ENCODE data around the gene C2orf81.

Gene C2orf81

DNA sequence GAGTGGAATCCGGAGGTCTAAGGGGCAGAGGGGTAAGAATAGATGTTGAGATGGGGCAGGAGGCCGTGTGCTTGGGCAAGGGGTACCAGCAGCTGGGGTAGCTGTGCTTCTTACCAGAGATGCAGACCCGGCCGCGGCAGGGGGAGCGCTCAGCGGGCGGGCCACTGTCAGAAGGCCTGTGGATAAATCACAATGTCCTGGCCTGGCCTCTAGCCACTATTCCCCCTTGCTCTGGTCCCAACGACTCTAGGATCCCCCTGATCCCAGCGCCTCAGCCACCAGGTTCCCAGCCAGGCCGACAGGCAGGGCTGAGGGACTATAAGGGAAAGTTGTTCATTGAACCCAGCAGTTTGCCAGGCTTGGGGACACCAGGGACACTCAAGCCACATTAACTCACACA lies 9.1 kb upstream of the C2orf81 start:
- Histone ChIP-seq H3K4me3 (ENCODE audit: low read depth in 1 of 2, low read length in 1 of 2) (no peak overlapping the region), H3K9me3 (no peaks in the 10 kb centered on the region), H3K36me3 (no peaks in the 10 kb centered on the region), H3K27me3 (no peaks in the 10 kb centered on the region), H3K4me1 (ENCODE audit: control insufficient read depth in 1 of 2, insufficient read depth in 1 of 2, low read depth in 1 of 2, low read length in 1 of 2) (no peaks in the 10 kb centered on the region), H3K27ac (no peak overlapping the region)
- TF ChIP-seq, protein P1, sequence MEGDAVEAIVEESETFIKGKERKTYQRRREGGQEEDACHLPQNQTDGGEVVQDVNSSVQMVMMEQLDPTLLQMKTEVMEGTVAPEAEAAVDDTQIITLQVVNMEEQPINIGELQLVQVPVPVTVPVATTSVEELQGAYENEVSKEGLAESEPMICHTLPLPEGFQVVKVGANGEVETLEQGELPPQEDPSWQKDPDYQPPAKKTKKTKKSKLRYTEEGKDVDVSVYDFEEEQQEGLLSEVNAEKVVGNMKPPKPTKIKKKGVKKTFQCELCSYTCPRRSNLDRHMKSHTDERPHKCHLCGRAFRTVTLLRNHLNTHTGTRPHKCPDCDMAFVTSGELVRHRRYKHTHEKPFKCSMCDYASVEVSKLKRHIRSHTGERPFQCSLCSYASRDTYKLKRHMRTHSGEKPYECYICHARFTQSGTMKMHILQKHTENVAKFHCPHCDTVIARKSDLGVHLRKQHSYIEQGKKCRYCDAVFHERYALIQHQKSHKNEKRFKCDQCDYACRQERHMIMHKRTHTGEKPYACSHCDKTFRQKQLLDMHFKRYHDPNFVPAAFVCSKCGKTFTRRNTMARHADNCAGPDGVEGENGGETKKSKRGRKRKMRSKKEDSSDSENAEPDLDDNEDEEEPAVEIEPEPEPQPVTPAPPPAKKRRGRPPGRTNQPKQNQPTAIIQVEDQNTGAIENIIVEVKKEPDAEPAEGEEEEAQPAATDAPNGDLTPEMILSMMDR (IDR thresholded peaks at IDR 0.05): no peak

DNA sequence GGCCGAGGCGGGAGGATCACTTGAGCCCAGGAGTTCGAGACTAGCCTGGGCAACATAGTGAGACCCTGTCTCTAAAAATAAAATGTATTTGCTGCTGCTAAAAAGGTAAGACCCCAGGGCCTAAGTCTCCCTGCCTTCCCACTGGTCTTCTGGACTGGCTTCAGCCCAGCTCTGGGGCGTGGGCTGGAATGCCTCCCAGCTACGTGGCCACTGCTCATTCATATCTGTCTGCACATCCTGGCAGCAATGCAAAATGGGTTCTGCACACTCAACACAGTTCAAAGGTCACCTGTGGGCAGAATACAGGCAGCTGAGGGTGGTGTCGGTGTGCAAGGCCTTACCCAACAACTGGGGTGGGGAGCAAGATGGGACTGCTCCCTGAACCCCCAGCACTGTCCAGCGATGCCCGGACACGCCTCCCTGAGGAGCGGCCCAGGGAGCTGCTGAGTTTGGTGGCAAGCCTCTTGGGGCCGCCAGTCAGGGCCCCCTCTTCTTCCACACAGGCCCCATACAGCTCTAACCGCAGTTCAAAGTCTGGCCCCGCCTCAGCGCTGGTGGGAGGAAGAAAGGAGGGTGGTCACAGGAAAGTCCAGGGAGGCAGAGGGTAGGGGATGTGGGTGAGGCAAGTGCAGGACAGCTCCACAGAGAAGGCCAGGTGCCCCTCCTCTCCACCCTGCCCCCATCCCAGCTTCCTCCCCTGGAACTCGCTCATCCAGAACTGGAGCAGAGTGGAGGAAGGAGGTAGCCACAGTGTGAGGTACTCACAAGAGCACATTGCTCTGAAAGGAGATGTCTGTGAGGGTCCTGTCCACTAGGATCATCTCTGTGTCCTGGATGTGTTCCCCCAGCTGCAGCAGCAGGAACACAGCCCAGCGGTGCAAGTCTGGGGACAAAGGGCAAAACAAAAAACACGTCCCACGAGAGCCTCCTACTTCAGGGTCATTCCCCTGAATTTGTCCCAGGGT lies 8.3 kb upstream of the C2orf81 start:
- no peaks in the 10 kb centered on the region for H3K36me3 ChIP-seq
- H3K4me3 ChIP-seq (ENCODE audit: low read depth in 1 of 2, low read length in 1 of 2): no peak overlapping the region
- H3K4me1 ChIP-seq (ENCODE audit: control insufficient read depth in 1 of 2, insufficient read depth in 1 of 2, low read depth in 1 of 2, low read length in 1 of 2): no peaks in the 10 kb centered on the region
- H3K9me3 ChIP-seq: no peaks in the 10 kb centered on the region
- no peak overlapping the region for H3K27ac ChIP-seq
- no peaks in the 10 kb centered on the region for H3K27me3 ChIP-seq
- TF ChIP-seq, protein P1 (IDR thresholded peaks at IDR 0.05): no peak

DNA sequence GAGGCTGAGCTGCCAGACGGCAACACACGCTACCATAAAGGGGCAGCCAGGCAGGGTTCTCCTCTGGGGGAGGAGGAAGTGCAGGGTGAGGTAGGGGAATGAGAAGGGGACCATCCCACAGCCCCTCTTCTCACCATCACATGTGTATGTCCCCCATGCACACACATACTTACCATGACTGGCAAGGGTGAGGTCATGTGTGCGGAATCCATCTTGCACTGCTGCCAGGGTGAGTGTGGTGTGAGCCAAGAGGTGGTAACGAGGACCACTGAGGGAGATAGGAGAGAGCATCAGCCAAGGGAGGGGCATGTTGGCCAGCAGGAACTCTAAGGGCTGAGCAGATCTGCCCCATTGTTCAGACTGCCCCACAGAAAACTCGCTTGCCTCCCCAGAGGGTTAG lies 7.3 kb upstream of the C2orf81 start:
- no peak overlapping the region for H3K4me3 ChIP-seq (ENCODE audit: low read depth in 1 of 2, low read length in 1 of 2)
- H3K27me3 ChIP-seq: no peaks in the 10 kb centered on the region
- H3K9me3 ChIP-seq: no peaks in the 10 kb centered on the region
- H3K36me3 ChIP-seq: no peaks in the 10 kb centered on the region
- no peaks in the 10 kb centered on the region for H3K4me1 ChIP-seq (ENCODE audit: control insufficient read depth in 1 of 2, insufficient read depth in 1 of 2, low read depth in 1 of 2, low read length in 1 of 2)
- TF ChIP-seq, protein P1 (IDR thresholded peaks at IDR 0.05): no peak
- no peak overlapping the region for H3K27ac ChIP-seq

DNA sequence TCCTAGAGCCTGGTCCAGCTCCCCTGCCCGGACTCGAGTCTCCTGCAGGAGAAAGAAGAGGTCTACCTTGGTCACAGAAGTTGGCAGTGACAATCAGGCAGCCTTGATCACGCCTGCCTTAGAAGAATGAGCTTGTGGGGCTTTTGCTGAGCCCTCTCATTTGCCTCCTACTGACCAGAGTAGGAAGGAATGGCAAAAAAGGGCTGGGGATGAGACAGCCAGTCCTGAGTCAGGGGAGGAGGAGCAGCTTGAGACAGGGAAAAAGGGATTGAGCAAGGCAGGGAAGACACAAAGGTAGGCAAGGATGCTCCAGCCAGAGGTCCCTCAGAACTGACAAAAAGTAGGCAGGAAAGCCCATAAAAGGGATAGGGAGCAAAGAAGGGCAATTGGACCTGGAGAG lies 6.1 kb upstream of the C2orf81 start:
- Histone ChIP-seq H3K36me3 (no peaks in the 10 kb centered on the region), H3K9me3 (no peaks in the 10 kb centered on the region), H3K27ac (no peak overlapping the region), H3K27me3 (peaks cover 10% of the 10 kb centered on the region), H3K4me3 (ENCODE audit: low read depth in 1 of 2, low read length in 1 of 2) (no peak overlapping the region), H3K4me1 (ENCODE audit: control insufficient read depth in 1 of 2, insufficient read depth in 1 of 2, low read depth in 1 of 2, low read length in 1 of 2) (no peaks in the 10 kb centered on the region)
- TF ChIP-seq, protein P1 (IDR thresholded peaks at IDR 0.05): no peak

DNA sequence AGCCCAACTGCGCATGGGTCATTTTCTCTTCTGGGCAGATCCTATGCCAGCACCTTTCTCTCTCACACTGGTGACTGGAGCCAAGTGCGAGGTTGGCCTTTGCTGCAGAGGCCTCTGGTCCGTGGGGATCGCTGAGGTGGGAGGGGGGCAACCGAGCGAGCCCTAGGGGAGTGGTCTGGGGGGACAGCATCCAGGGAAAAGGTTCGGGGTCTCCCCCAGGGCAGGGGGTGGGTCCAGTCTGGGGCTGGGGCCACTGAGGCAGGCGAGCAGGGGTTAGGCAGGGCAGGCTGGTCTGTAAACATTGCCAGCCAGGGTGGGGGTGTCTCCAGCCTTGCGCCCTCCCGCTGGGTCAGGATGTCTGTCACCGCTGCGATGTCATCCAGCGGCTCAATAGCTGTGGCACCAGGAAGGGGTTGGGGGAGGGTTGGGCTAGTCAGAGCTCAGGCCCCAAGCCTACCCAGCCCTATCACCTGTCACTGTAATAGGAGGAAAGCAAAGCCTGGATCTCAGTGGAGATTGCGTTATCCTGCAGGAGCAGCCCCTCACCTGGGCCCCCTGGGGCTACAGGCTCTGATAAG lies 4.9 kb upstream of the C2orf81 start:
- Histone ChIP-seq H3K36me3 (no peaks in the 10 kb centered on the region), H3K4me3 (ENCODE audit: low read depth in 1 of 2, low read length in 1 of 2) (no peak overlapping the region), H3K27me3 (peaks cover 23% of the 10 kb centered on the region), H3K27ac (no peak overlapping the region), H3K4me1 (ENCODE audit: control insufficient read depth in 1 of 2, insufficient read depth in 1 of 2, low read depth in 1 of 2, low read length in 1 of 2) (peaks cover 8 to 9% of the 10 kb centered on the region in 2 experiments), H3K9me3 (no peaks in the 10 kb centered on the region)
- TF ChIP-seq, protein P1 (IDR thresholded peaks at IDR 0.05): no peak

Measured in neutrophil (primary cell).